GM19239 (cell line): ENCODE results near the gene MS4A4E.
"Not testable (repeated sequence)": the region's sequence is repeated elsewhere in the genome, so short reads cannot be mapped to it uniquely, and the experiment has no call there.

ENCODE experiments used
- DNase-seq: peaks from one replicate; pipeline ENCODE4 v3.0.0; 2011; ENCODE audit warnings: low spot score; ENCODE audit not compliant: insufficient read length
- FAIRE-seq: peaks from 2 replicates; lab custom pipeline; 2011; peaks lifted over from hg19 to GRCh38; lab: Jason Lieb, UNC

The MS4A4E gene

GRCh38 chr11:60242740-60243239 is at the start of gene MS4A4E:
MS4A4E (minus strand) TSS chr11:60243137; CDS start chr11:60230055, 13,082 bp downstream.
- no peak for FAIRE-seq
- no peak for DNase-seq

GRCh38 chr11:60292145-60292544 is 49.2 kb upstream of the MS4A4E start:
- DNase-seq (no peak), FAIRE-seq (no peak)

- DNase-seq (no peak), FAIRE-seq (no peak)
Measured at GRCh38 chr11:60288531-60288930, 45.6 kb upstream of the MS4A4E start.

GRCh38 chr11:60285411-60286126 is 42.6 kb upstream of the MS4A4E start:
- DNase-seq, FAIRE-seq: not testable (repeated sequence)

GRCh38 chr11:60282286-60282685 is 39.3 kb upstream of the MS4A4E start:
- FAIRE-seq (no peak), DNase-seq (no peak)

- DNase-seq (no peak), FAIRE-seq (no peak)
Measured at GRCh38 chr11:60281485-60281884, 38.5 kb upstream of the MS4A4E start.

- FAIRE-seq (peak; percentile 31), DNase-seq (no peak)
Measured at GRCh38 chr11:60280412-60280811, 37.5 kb upstream of the MS4A4E start, which contains the start of gene MS4A4A. MS4A4A (plus strand) TSS chr11:60280666; CDS start chr11:60280676, 10 bp downstream.

GRCh38 chr11:60274416-60274815 is 31.5 kb upstream of the MS4A4E start:
- DNase-seq (no peak), FAIRE-seq (no peak)

- FAIRE-seq (peak; percentile 84), DNase-seq (peak; percentile 12)
Measured at GRCh38 chr11:60265373-60266214, 22.7 kb upstream of the MS4A4E start.

- DNase-seq (no peak), FAIRE-seq (no peak)
Measured at GRCh38 chr11:60264644-60265043, 21.7 kb upstream of the MS4A4E start.

GRCh38 chr11:60263402-60263801 is 20.5 kb upstream of the MS4A4E start:
- no peak for DNase-seq
- no peak for FAIRE-seq

GRCh38 chr11:60261014-60261413 is 18.1 kb upstream of the MS4A4E start:
- DNase-seq, result no peak
- no peak for FAIRE-seq

- DNase-seq (no peak), FAIRE-seq (no peak)
Measured at GRCh38 chr11:60257956-60258722, 15.2 kb upstream of the MS4A4E start.

GRCh38 chr11:60252213-60253108 is 9.5 kb upstream of the MS4A4E start:
- FAIRE-seq, result peak; percentile 11
- DNase-seq, result no peak

- no peak for FAIRE-seq
- no peak for DNase-seq
Measured at GRCh38 chr11:60251485-60252212, 8.7 kb upstream of the MS4A4E start.

GRCh38 chr11:60241786-60242185 is 1.2 kb downstream of the MS4A4E start:
- FAIRE-seq, result no peak

GRCh38 chr11:60240662-60241061 is 2.3 kb downstream of the MS4A4E start:
- FAIRE-seq (no peak), DNase-seq (no peak)

More at GRCh38 chr11:60241786-60242185, 1.2 kb downstream of the MS4A4E start:
- DNase-seq, result no peak

- FAIRE-seq, result no peak
Measured at GRCh38 chr11:60235321-60235720, 7.6 kb downstream of the MS4A4E start.

GRCh38 chr11:60230681-60231080 is 12.3 kb downstream of the MS4A4E start:
- DNase-seq (no peak), FAIRE-seq (no peak)

More at GRCh38 chr11:60235321-60235720, 7.6 kb downstream of the MS4A4E start:
- DNase-seq, result no peak
